NCI-H748 treated with DMSO at 0.1 percent for 48 hours (cell line): ENCODE data around the gene JMJD7.

ENCODE experiments used
- DNase-seq: peaks from one replicate; lab custom pipeline; 2025; lab: John Stamatoyannopoulos, UW

The JMJD7 gene

DNA sequence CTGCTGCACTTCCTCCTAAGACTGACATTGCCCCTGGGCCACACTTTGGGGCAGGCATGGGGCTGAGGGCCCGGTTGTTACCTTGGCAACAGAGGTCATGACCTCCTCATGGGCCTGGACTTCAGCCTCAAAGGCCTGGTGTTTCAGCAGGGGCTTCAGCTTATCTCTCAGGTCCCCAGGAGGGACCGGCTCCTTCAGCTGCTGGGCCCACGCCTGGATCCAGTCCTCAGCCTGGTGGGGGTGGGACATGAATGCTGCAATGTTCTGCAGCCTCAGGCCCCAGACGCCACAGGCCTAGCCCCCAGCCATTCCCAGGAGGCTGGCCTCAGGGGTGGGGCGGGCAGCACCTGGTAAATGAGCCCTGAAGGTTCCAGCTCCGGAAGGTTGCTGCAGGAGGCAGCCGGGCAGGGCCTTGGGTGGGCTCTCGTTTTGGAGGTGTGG lies 38.4 kb downstream of the JMJD7 start:
- no peak for DNase-seq

DNA sequence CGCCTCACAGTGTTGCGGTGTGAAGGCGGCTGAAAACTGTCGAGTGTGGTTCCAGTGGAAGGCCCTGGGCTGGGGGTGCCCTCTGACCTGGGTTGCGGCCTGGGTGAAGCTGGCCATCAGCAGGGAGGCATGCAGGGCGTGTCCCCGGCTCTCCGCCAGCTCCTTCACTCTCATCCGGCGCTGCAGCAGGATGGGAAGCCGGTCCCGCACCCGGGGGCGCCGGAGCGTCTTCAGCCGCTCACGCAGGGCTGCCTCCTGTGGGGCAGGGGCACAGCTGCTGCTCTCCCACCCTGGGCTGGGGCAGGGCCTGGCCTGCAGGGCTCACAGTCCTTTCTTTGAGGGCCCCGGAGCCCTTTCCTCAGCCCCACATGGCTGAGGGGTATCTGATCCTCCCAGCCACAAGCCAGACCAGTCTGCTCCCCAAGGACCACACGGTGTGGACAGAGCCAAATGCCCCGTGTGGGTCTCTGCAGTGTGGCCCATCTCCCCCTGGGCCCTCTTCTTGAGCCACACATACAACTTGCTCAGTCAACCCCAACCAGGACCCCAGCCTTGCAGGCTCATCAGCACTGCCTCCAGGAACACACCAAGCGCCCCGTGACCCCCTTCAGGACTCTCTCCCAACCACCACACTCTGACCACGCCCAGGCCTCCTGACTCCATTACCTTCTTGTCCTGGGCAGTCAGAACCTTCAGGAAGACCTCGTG lies 39.1 kb downstream of the JMJD7 start:
- no peak for DNase-seq

DNA sequence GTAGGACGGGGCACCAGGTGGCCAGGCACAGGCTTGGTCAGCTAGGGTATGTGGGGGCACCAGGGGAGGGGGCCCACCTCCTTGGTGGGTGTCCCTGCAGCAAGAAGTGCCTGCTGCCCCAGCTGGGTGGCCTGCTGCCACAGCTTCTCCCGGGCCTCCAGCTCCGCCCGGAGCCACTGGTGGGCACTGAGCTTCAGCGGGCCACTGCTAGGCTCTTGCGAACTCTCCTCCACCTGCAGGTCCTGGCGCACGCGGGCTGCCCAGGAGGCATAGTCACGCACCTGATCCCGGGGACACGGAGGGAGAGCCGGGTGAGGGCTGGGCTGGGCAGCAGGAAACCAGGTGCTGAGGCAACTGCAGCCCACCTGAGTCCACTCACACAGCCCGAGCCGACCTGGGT lies 40.4 kb downstream of the JMJD7 start:
- no peak for DNase-seq

DNA sequence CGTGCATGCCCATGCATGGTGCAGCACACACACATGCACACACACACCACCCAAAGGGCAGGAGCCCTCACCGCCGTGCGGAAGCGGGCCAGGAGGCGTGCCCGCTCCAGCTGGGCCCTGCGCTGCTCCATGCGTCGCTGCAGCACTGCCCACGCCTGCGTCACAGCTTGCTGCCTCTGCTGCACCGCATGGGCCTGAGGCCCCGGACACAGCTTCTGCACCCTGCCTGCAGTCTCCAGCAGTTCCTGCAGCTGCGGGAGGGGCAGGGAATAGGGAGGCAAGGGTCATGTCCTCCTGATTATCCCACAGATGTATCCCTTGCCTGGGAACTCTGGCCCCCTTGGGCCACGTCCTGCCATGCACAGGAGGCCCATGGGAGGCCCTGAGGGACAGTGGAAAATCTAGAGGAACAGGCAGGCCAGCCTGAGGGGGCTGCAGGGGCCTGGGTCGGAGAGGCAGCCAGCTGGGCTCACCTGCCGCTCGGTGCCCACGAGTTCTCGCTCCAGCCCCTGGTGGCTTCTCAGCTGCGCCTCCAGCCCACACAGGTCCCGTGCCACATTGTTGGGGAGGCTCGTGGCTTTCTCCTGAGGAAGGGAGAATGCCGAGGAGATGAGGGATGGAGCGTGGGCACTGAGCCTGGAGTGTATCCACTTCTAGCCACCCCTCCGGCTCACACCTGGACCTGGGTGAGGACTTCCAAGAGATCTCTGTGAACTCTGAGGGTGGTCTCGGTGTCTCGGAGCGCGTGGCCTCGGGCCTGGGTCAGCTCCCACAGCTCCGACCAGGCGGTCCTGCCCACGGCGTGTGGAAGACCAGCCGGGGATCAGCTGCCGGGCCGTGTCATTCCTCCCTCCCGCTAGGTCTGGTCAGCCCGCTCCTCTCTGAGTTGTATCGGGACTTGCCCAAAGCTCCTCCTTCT lies 42.1 kb downstream of the JMJD7 start:
- no peak for DNase-seq

DNA sequence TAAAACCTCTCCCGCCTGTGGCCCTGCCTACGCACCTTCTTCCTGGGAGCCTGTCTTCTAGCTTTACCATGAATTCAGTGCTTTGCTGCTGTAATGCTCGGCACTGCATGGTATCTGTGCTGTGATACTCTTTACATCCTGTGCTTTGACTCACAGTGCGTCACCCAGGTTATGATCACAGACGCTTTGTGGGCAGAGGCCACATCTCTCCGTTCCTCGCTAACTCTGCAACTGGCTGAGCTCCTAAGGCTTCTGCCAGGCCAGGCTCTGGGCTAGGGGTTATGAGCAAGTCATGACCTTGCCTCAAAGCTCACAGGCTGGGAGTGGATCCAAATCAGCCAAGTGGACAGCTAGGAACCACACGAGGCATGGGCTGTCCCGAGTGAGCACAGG lies 42.8 kb downstream of the JMJD7 start:
- no peak for DNase-seq

DNA sequence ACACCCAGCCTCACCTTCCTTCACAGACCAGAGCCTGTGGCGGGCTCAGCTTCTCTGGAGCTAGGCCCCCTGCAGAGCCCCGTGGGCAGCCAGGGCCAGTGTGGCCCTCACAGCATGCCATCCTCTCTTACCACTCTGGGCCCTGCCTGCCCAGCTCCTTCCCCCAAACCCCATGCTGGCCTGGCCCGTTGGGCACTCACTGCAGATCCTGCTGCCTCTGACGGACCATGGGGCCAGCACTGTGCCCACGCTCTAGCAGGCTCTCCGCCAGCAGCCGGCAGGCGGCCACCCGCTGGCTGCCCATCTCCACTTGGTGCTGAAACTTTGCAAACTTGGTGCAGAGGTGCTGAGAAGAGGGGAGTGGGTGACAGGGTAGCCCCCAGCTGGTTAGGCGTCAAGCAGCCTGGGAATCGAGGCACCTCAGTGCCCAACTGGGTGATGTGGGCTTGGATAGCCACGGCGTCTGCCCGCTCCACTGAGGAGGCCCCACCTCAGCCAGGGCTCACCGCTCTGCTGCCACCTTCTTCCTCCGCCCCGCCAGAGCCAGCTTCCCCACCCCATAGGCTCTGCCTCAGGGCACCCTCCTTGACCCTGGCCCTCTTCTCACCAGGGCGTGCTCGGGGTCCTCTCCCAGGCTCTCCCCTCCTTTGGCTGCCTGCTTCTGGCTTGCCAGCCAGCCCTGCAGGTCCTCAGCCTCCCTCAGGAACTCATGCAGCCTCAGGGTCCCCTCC lies 43.4 kb downstream of the JMJD7 start:
- no peak for DNase-seq

DNA sequence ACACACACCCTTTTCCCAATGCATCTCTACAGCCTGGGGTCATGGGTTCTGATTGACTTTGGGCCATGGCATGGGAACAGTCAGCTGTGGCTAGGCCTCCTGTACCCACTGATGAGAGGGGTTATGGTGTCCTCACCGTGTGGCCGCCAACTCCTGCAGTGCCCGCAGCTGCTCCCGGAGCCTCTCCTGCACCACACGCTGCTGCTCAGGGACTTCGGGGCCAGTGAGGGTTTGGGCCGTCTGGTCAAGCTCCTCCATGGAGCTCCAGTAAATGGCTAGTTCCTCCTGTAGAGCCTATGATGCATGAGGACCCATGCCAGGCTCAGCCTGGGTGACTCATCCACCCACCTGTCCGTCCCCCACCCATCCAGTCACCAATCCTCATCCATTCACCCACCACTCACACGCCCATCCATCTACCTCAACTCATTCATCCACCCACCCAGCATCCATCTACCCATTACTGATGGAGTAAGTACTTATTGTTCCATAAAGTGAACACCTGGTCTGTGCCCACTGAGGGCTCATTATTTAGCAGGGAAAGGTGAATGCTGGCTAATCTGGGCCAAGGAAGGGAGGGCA lies 44.4 kb downstream of the JMJD7 start:
- no peak for DNase-seq

DNA sequence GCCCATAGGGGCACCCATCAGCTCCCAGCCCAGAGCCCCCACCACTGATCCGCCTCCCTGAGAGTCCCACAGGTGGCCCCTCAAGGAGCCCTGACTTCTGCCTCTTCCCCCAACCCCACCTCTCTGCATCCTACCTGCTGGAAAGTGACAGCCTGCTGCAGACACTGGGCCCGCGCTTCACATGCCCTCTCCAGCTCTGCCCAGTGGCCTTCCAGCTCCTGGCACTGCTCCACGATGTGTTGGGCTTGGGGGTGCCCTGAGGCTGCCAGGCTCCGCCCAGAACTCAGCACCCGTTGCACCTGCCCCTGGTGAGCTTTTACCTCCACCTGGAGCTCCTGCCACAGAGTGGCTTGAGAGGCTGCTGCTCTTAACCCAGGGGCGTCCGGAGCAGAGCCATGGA lies 45.8 kb downstream of the JMJD7 start:
- DNase-seq: no peak

DNA sequence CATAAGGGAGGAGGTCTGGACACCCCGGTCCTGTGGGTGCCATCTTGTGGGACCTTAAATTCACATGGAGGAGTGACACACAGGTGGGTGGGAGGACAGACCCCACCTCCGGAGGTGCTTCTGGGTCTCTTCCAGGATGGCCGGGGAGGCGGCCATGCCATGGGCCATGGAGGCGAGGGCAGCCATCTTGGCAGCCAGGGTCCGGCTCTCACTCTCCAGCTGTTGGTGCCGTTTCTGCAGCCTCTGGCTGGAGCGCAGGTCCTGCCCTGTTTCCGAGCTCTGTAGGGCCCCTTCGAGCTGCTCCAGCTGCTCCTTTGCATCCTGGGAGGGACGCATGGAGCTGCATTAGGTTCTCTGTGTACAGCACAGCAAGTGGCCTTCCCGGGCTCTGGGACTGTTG lies 46.8 kb downstream of the JMJD7 start:
- DNase-seq: no peak

DNA sequence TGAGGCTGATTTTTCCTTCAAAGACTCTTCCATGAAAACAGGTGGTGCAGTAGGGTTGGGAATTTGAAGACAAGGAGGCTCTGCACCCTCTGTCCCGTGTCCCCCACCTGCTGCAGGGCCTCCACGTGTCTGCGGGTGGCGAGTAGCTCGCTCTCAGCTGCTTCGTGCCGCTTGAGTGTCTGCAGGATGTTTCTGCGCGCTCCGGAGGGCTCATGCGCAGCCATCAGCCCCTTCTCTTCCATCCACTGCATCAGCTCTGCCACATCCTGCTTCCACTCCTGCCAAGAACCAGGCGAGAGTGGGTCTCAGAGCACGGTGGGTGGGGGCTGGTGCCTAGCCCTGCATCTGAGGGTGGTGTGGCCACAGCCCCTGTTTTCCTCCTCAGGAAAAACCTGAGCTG lies 48.1 kb downstream of the JMJD7 start:
- no peak for DNase-seq

DNA sequence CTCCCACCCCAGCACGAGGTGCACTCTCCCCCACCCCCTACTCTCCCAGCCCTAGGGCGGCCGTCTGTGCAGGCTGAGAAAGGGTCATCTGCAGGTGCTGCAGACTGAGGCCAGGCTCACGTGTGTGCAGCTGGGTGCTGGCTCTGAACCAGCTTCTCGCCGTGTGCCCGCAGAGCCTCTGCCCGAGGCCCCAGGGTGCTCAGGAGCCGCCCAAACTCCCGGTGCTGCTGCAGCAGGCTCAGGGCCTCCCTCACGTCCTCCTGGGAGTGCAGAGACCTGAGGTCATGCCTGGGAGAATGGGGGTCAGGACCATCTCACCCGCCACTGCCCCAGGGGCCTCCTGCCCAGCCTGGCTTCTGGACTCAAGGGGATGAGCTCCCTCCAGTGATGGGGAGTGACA lies 48.8 kb downstream of the JMJD7 start:
- DNase-seq: no peak

DNA sequence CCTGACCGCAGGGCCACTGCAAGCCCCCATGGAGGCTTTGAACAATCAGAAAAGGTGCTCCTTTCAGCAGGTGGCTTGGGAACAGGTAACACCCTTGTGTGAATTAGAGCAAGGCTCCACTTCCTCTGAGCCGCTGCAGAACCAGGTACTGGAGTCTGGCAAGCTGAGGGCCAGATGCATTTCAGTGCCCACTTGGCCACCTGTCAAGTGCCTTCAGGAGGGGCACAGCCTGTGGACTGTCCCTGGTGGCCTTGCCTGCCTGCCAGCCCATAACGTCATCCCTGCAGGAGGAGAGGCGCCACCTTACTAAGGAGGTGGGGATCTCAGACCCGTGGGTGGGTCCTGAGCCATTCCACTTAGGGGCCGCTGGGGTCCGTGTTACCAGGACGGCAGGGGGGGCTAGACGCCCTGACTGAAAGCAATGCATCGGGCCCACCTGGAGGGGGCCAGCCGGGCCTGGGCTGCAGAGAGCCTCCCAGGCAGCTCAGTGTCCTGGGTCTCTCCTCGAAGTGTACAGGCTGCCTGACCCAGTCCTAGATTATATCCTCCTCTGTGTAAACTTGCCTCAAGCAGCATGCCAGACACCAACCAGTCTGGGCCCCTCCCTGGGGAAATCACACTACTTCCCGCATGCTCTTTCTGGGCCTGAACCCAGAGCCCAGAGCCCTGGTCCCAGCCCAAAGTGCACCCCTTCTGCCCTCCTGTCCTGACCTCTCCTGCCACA lies 49.9 kb downstream of the JMJD7 start:
- DNase-seq: no peak

DNA sequence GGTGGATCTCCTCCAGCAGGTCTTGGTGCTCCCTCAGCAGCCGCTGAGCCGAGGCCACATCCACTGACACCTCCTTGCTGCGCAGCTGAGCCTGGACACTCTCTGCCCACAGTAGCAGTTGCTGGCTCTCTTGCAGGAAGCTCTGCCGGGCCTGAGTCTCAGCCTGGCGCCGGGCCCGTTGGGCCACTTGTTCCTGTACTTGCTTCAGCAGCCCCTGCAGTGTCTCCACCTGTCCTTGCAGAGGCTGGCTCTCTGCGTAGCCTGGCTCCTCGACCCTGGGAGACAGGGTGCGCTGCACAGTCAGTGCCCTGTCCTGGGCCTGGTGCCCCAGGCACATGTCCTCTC lies 50.4 kb downstream of the JMJD7 start:
- no peak for DNase-seq

DNA sequence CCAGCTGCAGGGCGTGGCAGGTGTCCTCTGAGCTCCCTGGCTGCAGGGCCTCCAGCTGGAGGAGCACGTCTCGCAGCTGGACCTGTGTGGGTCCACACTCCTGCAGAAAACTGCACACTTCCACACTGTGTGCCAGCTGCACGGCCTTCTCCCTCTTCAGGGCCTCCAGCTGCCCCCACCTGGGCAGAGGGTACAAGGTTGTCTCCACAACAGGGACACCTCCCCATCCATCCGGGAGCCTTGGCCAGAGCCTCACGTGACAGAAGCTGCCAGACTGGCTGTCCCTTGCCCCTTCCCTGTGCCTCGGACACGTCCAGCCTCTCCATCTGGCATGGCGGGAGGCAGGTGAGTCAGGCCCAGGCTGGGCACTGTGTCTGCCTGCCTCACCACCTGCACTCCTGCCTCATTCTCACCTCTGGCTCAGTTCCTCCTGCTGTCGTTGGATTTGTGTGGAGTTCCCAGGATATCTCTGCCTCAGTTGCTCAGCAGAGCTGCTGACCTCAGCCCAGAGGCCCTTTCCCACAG lies 51.5 kb downstream of the JMJD7 start:
- no peak for DNase-seq

DNA sequence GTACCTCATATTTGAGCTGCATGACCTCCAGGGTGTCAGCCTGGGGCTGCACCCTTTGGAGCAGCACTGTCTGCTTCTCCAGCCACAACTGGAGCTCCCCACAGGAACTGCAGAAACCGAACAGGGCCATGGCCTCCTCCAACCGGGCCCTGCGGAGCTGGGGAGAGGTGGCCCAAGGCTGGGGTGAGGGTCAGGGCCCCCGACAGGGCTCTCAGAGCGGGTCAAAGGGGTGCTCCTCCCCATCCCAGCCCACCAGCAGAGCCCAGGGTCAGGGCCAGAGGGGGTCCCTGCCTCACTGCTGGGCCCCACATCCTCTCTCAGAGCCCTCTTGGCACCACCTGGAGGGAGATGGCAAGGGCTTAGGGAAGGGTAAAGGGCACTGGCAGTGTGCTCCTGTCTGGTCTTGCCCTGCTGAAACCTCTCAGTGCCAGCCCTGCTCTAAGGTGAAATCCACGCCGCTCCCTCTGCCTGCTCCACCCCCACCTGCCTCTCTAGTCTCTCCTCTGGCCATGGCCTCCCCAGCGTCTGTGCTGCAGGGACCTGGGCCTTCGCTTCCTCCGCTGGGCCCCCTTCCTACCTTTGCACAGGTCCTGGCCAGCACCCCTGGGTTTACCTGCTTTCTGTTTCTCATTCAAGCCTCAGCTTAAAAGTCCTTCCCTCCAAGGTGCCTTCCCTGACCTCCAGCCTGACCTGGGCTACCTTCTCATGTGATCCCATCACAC lies 52.4 kb downstream of the JMJD7 start:
- no peak for DNase-seq

DNA sequence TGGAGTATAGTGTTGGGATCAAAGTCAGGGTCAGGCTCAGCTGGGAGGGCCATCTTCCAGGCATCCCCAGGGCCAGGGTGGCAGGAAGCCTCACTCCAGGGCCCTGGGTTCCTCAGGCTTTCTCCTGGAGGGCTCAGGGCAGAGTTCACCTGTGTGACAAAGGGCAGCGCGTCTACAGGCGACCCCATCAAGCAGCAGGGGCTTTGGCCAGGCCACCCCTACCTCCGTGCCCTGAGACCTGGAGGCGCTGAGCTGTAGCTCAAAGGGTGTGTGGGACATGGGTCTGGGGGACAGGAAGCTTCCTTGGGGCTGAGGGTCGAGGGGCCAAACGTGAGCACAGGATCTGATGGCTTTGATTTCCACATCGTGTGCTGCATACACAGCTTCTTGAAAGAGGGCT lies 53.2 kb downstream of the JMJD7 start:
- no peak for DNase-seq

DNA sequence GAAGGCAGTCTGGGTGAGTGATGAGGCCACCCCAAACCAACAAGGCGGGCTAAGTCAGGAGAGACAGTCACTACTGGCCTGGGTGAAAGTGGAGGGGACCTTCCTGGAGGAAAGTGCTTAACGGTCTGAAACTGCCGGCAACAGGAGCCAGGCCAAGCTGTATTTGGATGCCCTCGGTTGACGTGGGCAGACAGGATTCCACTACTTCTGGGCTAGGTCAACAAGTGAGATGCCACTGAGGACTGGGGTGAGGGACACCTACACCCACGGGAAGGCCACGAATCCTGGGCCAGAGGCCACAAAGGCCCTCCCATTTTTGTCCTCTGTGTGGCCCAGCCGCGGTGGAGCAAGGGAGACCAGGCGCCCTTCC lies 53.6 kb downstream of the JMJD7 start:
- DNase-seq: no peak

DNA sequence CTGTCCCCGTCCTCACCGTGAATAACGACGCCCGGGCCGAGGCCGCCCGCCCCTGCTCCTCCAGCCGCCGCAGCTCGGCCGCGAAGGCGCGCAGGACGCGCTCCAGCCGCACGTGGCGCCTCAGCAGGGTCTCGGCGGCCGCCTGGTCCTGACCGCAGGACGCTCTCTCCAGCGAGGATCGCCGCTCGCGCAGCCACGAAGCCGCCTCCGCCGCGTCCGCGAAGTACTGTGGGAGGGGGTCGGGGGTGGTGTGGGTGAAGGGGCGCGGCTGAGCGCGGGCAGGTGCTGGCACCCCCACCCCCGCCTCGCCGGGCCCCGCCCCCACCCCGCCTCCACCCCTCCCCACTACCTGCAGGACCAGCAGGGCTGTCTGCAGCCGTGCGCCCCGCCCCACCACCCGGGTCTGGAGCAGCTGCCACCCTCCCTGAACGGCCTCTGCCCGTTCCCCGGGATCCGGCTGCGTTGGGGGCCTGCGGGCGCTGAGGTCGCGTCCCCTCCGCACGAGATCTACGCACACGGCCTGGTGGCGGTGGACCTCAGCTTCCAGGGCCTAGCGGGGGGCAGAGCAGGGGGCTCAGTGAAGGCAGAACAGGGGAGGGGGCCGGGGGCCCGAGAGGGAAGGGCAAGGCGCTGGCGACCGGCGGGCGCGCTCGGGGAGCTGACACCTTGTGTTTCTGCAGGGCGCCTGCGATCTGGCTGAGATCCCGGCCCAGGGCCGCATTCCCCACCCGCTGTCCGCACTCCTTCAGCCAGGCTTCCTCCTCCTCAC lies 54.2 kb downstream of the JMJD7 start:
- no peak for DNase-seq

DNA sequence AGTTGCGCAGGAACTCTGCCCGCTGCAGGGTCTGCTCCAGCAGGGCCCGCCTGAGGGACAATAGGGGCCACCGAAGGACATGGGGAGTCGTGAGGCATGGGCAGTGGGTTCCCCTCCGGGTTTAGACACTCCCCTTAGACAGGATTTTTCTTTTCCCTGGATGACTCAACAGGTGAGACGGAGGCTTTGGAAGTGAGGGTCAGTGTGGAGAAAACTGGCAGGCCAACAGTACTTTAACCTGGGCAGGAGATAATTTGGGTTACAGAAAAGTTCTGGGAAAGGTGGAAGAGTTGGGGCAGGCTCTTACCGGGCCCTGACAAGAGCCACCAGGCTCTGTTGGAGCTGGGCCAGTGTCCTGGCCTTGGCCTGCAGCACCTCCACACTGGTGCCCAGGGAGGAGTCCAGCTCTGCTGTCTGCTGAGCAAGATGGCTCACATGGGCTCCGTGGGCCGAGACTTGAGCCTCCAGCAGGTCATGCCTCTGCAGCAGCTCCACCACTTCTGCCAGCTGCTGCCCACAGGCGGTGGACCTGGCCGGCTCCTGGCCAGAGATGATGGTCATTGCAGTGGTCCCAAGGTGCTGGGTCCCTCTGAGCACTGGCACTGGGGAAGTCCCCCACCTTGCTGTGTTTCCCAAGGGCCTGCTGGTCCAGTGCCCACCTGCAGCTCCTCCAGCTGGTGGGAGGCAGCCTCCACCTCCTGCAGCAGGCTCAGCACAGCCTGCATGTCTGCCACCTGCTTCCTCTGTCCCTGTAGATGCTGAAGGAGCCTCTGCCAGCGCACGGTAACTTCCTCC lies 55.0 kb downstream of the JMJD7 start:
- no peak for DNase-seq

DNA sequence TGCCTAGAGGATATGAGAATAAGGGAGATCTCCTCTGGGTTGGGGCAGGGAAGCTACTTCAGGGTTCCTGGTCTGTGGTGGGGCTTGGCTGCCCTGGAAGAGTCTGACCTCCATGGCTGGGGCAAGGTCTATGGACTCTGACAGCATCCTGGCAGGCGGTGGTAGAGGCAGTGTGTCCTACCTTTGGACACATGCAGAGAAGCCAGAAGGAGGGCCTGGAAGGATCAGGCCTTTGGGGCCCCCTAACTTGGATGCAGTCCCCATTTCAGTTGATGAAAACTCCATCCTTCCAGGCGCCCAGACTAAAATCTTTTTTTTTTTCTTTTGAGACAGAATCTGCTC lies 55.6 kb downstream of the JMJD7 start:
- DNase-seq: no peak
